ENCODE measurements around the gene PDZRN3. TPM values are rescaled to one million over a fixed set of nuclear protein-coding genes. Genes with fewer than 3 reads are reported as not detected.

Gene PDZRN3
- total and polyA plus RNA-seq, 4 donors: 7.3 to 36.4 (median 16.3) TPM

- 90 to 95% methylated on average over 2 of the region's 2 CpGs for WGBS, 2 donors
- Histone ChIP-seq H3K27ac (ENCODE audit: low read depth in 1 of 2, low read length in 1 of 2) (no peak overlapping the region), H3K9me3 (ENCODE audit: control insufficient read depth in 4 of 4, insufficient read depth in 3 of 4, low read length in 3 of 4) (peaks cover 0 to 1% (median 0%) of the 10 kb centered on the region in 4 donors), H3K36me3 (ENCODE audit: control insufficient read depth in 4 of 4, insufficient read depth in 4 of 4, low read length in 4 of 4) (no peaks in the 10 kb centered on the region), H3K4me1 (ENCODE audit: control insufficient read depth in 5 of 5, insufficient read depth in 5 of 5, low read length in 5 of 5) (peaks cover 0 to 23% (median 15%) of the 10 kb centered on the region in 5 donors), H3K27me3 (ENCODE audit: control insufficient read depth in 3 of 3, insufficient read depth in 3 of 3, low read length in 2 of 3) (no peaks in the 10 kb centered on the region), H3K9ac (ENCODE audit: insufficient read depth in 1 of 2, low read length in 2 of 2) (no peak overlapping the region), H3K4me3 (no peak overlapping the region)
- ATAC-seq (ENCODE audit: insufficient read depth, low FRiP score): no peak
- no peak for DNase-seq
- no peak for TF ChIP-seq CTCF (IDR thresholded peaks at IDR 0.05; ENCODE audit: control extremely low read depth, extremely low read depth)
Measured at GRCh38 chr3:73448041-73448440, 176.7 kb downstream of the PDZRN3 start.

- no peaks in the 10 kb centered on the region for H3K27me3 ChIP-seq (ENCODE audit: control insufficient read depth in 3 of 3, insufficient read depth in 3 of 3, low read length in 2 of 3)
- peak overlapping the region in 1 of 2 donors; percentile 36 for H3K27ac ChIP-seq (ENCODE audit: low read depth in 1 of 2, low read length in 1 of 2)
- DNase-seq: no peak
- H3K4me1 ChIP-seq (ENCODE audit: control insufficient read depth in 5 of 5, insufficient read depth in 5 of 5, low read length in 5 of 5): peaks cover 0 to 20% (median 12%) of the 10 kb centered on the region in 5 donors
- H3K36me3 ChIP-seq (ENCODE audit: control insufficient read depth in 4 of 4, insufficient read depth in 4 of 4, low read length in 4 of 4): no peaks in the 10 kb centered on the region
- no peak for TF ChIP-seq CTCF (IDR thresholded peaks at IDR 0.05; ENCODE audit: control extremely low read depth, extremely low read depth)
- WGBS, 2 donors: 40% methylated on average over 6 of the region's 6 CpGs
- ATAC-seq (ENCODE audit: insufficient read depth, low FRiP score): no peak
- H3K4me3 ChIP-seq: no peak overlapping the region
- H3K9ac ChIP-seq (ENCODE audit: insufficient read depth in 1 of 2, low read length in 2 of 2): no peak overlapping the region
- H3K9me3 ChIP-seq (ENCODE audit: control insufficient read depth in 4 of 4, insufficient read depth in 3 of 4, low read length in 3 of 4): peaks cover 0 to 1% (median 0%) of the 10 kb centered on the region in 4 donors
Measured at GRCh38 chr3:73447111-73447510, 177.6 kb downstream of the PDZRN3 start.

- TF ChIP-seq CTCF (IDR thresholded peaks at IDR 0.05; ENCODE audit: control extremely low read depth, extremely low read depth): no peak
- 88 to 94% methylated on average over 10 of the region's 10 CpGs for WGBS, 2 donors
- DNase-seq (no peak), ATAC-seq (ENCODE audit: insufficient read depth, low FRiP score) (no peak)
- Histone ChIP-seq H3K9ac (ENCODE audit: insufficient read depth in 1 of 2, low read length in 2 of 2) (no peak overlapping the region), H3K36me3 (ENCODE audit: control insufficient read depth in 4 of 4, insufficient read depth in 4 of 4, low read length in 4 of 4) (no peaks in the 10 kb centered on the region), H3K27me3 (ENCODE audit: control insufficient read depth in 3 of 3, insufficient read depth in 3 of 3, low read length in 2 of 3) (no peaks in the 10 kb centered on the region), H3K4me1 (ENCODE audit: control insufficient read depth in 5 of 5, insufficient read depth in 5 of 5, low read length in 5 of 5) (peaks cover 0 to 15% (median 7%) of the 10 kb centered on the region in 5 donors), H3K27ac (ENCODE audit: low read depth in 1 of 2, low read length in 1 of 2) (peak overlapping the region in 1 of 2 donors; percentile 55), H3K9me3 (ENCODE audit: control insufficient read depth in 4 of 4, insufficient read depth in 3 of 4, low read length in 3 of 4) (peaks cover 0 to 1% (median 0%) of the 10 kb centered on the region in 4 donors), H3K4me3 (no peak overlapping the region)
Measured at GRCh38 chr3:73446467-73447110, 178.2 kb downstream of the PDZRN3 start.
